ENCODE measurements around the gene CFAP100.

GRCh38 chr3:126364731-126365301, 29.9 kb upstream of the CFAP100 start:
- TF ChIP-seq CTCF (conservative IDR thresholded peaks at IDR 0.05) (no peak), EZH2 (IDR thresholded peaks at IDR 0.05; ENCODE audit: low read depth) (no peak)

All from PC-9 (cell line).